Vagina (tissue), 2 donors: ENCODE data around the gene GRIA1.

Experiments used
- POLR2AphosphoS5 ChIP-seq, 2 donors: sonication (generic); formaldehyde crosslinking; IDR thresholded peaks; one replicate each; pipeline ENCODE4 v1.9.0; 2017; ENCODE audit warnings: antibody characterized with exemption in 2 of 2, mild to moderate bottlenecking in 2 of 2, low read depth in 1 of 2; ENCODE audit not compliant: insufficient read depth in 1 of 2
- TF ChIP-seq, protein P1 (sequence below), 3 experiments: fragments of 450-650 bp in 2 of 3; fragments of 200-600 bp in 1 of 3; sonication (generic) in 1 of 3; IDR thresholded peaks; one replicate each; pipeline ENCODE4 v1.5.1; 2017 to 2019; ENCODE audit warnings: antibody characterized with exemption in 3 of 3, mild to moderate bottlenecking in 2 of 3, moderate library complexity in 2 of 3

DNA sequence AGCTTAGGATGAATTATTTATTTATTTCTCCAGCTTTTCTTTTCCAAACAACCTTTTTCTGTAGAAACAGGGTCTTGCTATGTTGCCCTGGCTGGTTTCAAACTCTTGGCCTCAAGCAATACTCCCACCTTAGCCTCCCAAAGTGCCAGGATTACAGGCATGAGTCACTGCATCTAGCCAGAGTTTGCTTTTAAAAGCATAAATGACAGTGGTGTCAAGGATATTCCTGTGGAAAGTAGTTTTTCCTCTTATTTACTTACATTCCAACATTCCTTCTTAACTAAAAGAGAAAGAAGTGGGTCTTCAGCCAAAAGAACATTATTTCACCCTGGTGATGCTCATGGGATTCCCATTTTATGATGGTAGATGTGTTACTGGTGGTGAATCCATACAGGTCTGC, 62.4 kb downstream of the GRIA1 start:
- TF ChIP-seq, protein P1, sequence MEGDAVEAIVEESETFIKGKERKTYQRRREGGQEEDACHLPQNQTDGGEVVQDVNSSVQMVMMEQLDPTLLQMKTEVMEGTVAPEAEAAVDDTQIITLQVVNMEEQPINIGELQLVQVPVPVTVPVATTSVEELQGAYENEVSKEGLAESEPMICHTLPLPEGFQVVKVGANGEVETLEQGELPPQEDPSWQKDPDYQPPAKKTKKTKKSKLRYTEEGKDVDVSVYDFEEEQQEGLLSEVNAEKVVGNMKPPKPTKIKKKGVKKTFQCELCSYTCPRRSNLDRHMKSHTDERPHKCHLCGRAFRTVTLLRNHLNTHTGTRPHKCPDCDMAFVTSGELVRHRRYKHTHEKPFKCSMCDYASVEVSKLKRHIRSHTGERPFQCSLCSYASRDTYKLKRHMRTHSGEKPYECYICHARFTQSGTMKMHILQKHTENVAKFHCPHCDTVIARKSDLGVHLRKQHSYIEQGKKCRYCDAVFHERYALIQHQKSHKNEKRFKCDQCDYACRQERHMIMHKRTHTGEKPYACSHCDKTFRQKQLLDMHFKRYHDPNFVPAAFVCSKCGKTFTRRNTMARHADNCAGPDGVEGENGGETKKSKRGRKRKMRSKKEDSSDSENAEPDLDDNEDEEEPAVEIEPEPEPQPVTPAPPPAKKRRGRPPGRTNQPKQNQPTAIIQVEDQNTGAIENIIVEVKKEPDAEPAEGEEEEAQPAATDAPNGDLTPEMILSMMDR (IDR thresholded peaks at IDR 0.05), result no peak
- no peak for TF ChIP-seq POLR2AphosphoS5 (IDR thresholded peaks at IDR 0.05; ENCODE audit: insufficient read depth in 1 of 2, low read depth in 1 of 2)
